DND-41 (cell line): ENCODE data around the gene MRPS23.

Source experiments
- CTCF ChIP-seq: IDR thresholded peaks from 2 replicates; pipeline ENCODE4 v1.5.1; 2012; ENCODE audit warnings: borderline replicate concordance, low read length, moderate library complexity, mild to moderate bottlenecking; ENCODE audit not compliant: poor library complexity, severe bottlenecking; ENCODE audit errors: extremely low read depth
- EZH2 ChIP-seq: IDR thresholded peaks from 3 replicates; pipeline ENCODE4 v1.6.1; 2012; ENCODE audit warnings: borderline replicate concordance, low read depth, mild to moderate bottlenecking, moderate library complexity, low read length, inconsistent platforms; ENCODE audit not compliant: severe bottlenecking

- TF ChIP-seq CTCF (peak; percentile 98), EZH2 (no peak)
Measured at GRCh38 chr17:57833179-57833939, 16.5 kb downstream of the MRPS23 start.
